GM12864 (cell line): Measurements from ENCODE around the gene APOC3.

ENCODE experiments used
- DNase-seq: peaks from one replicate; pipeline ENCODE4 v3.0.0-alpha.2; 2011; ENCODE audit warnings: low read depth
- H3K4me3 ChIP-seq: 2 replicates; pipeline ENCODE4 v1.5.1; 2011; ENCODE audit warnings: mild to moderate bottlenecking, low read depth, low read length, control low read depth
- CTCF ChIP-seq: IDR thresholded peaks from 2 replicates; pipeline ENCODE4 v1.5.1; 2011; ENCODE audit warnings: low read depth, mild to moderate bottlenecking, moderate library complexity, low read length, control low read depth, inconsistent platforms; ENCODE audit errors: missing control alignments

Gene APOC3

DNA sequence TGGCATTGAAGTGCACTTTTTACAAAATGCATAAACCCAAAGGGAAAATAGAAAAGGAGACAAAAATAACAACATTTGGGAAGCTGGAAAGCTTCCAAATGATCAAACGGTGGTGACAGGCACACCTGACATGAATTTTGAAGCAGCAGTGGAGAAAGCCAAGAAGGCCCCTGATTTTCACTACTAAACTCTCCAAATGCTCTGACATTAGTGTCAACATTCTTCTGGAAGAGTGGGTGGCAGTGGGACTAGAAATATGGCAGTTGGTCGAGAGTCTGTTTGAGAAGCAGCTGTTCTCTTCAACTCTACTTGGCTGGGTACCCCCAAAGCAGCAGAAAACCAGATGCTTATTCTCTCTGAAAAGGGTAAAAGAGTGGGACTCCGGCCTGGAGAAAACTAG is 25.7 kb upstream of the APOC3 start:
- TF ChIP-seq CTCF = no peak
- H3K4me3 ChIP-seq = no peak overlapping the region
- DNase-seq = no peak

GRCh38 chr11:116807601-116808261 is 22.0 kb upstream of the APOC3 start:
- no peak for TF ChIP-seq CTCF
- no peak for DNase-seq
- no peak overlapping the region for H3K4me3 ChIP-seq

GRCh38 chr11:116808262-116809175 is 21.2 kb upstream of the APOC3 start:
- no peak overlapping the region for H3K4me3 ChIP-seq
- no peak for TF ChIP-seq CTCF
- DNase-seq = no peak

DNA sequence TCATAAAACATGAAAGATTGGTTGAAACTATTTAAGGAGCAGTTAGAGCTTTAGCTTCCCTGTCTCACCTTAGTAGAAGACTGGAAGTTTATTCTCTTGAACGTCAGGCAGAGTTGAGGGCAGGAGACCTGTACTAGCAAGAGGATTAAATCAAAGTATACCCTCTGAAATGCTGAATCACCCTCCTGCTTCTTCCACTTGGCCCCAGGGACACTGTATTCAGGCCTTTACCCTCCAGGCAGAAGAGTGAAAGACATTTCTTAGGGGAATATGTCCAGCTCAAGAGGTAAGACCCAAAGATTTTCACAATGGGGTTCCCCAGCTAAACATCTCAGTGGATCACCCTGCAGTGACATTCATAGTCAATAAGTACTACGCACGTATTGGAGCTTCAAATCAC is 18.5 kb upstream of the APOC3 start:
- no peak for TF ChIP-seq CTCF
- H3K4me3 ChIP-seq = no peak overlapping the region
- no peak for DNase-seq

DNA sequence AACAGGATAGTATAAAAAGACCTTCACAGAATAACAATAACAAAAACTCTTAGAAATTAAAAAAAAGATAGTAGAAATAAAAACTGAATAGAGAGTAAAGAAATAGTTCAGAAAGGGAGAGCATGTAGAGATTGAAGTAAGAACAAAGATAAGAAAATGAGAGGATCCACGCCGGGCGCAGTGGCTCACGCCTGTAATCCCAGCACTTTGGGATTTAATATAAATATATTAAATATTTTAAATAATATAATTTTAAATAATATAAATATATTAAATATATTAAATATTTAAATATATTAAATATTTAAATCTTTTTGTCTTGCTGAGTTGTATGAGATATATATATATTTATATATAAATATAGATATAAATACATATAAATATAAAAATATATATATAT is 17.6 kb upstream of the APOC3 start:
- H3K4me3 ChIP-seq = no peak overlapping the region
- TF ChIP-seq CTCF = no peak
- DNase-seq = no peak

- no peak for TF ChIP-seq CTCF
- no peak for DNase-seq
- no peak overlapping the region for H3K4me3 ChIP-seq
Measured at GRCh38 chr11:116813170-116813569, 16.5 kb upstream of the APOC3 start.
